Melanocyte of skin (primary cell): ENCODE data around the gene ERVV-1. TPM values are rescaled to one million over a fixed set of nuclear protein-coding genes. Genes with fewer than 3 reads are reported as not detected.

ENCODE experiments used
- total RNA-seq, 2 donors: library from RNA; depleted of rRNA; stranded (reverse); fragments of >200 nt; gene quantifications; 2 replicates each; pipeline ENCODE4 v1.2.3, GENCODE V29; 2012

The ERVV-1 gene, protein sequence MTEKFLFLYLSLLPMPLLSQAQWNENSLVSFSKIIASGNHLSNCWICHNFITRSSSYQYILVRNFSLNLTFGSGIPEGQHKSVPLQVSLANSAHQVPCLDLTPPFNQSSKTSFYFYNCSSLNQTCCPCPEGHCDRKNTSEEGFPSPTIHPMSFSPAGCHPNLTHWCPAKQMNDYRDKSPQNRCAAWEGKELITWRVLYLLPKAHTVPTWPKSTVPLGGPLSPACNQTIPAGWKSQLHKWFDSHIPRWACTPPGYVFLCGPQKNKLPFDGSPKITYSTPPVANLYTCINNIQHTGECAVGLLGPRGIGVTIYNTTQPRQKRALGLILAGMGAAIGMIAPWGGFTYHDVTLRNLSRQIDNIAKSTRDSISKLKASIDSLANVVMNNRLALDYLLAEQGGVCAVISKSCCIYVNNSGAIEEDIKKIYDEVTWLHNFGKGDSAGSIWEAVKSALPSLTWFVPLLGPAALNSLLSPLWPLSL
- not detected for total RNA-seq

GRCh38 chr19:53013621-53014020 is at the start of gene ERVV-1:
ERVV-1 (plus strand) TSS chr19:53013921; CDS start chr19:53014091, 170 bp downstream.

Other genes with a start within 250 kb of the ERVV-1 start
- 1 to 10 TPM; 4.5 to 5.0 TPM for gene ZNF600, start 227.1 kb upstream of the ERVV-1 start, total RNA-seq
- gene ZNF28, start 192.3 kb upstream of the ERVV-1 start, total RNA-seq, result 10 to 100 TPM; 17.9 to 19.3 TPM
- 10 to 100 TPM; 22.6 to 22.7 TPM for gene ZNF468, start 156.3 kb upstream of the ERVV-1 start, total RNA-seq
- gene ZNF320, start 116.3 kb upstream of the ERVV-1 start, total RNA-seq, result 1 to 10 TPM; 7.7 to 9.3 TPM
- 1 to 10 TPM; 2.1 to 4.7 TPM for gene ZNF888, start 90.5 kb upstream of the ERVV-1 start, total RNA-seq
- gene ZNF816, start 51.0 kb upstream of the ERVV-1 start, total RNA-seq, result 10 to 100 TPM in 1 of 2 donors, 1 to 10 TPM in 1; 6.5 to 10.3 TPM
- not detected for gene ERVV-2, start 30.8 kb downstream of the ERVV-1 start, total RNA-seq
- gene ZNF160, start 89.5 kb downstream of the ERVV-1 start, total RNA-seq, result 10 to 100 TPM; 20.0 to 24.8 TPM
- gene ZNF415, start 119.0 kb downstream of the ERVV-1 start, total RNA-seq, result 1 to 10 TPM in 1 of 2 donors, under 1 TPM in 1; 0.33 to 1.0 TPM
- gene ZNF347, start 145.1 kb downstream of the ERVV-1 start, total RNA-seq, result 1 to 10 TPM; 4.5 to 4.7 TPM
- gene ZNF665, start 179.4 kb downstream of the ERVV-1 start, total RNA-seq, result 1 to 10 TPM; 3.3 to 4.1 TPM
- gene ZNF677, start 241.0 kb downstream of the ERVV-1 start, total RNA-seq, result 1 to 10 TPM; 9.3 to 10.0 TPM
- not detected for gene VN1R2, start 244.4 kb downstream of the ERVV-1 start, total RNA-seq